ENCODE measurements around the gene SCN10A.

The SCN10A gene

GRCh38 chr3:38763569-38763968 lies 52.4 kb downstream of the SCN10A start:
- no peak for DNase-seq

GRCh38 chr3:38758557-38758956 lies 57.5 kb downstream of the SCN10A start:
- DNase-seq: no peak

- no peak for DNase-seq
Observed at GRCh38 chr3:38757721-38758120, 58.3 kb downstream of the SCN10A start.

GRCh38 chr3:38756892-38757291 lies 59.1 kb downstream of the SCN10A start:
- no peak for DNase-seq

- DNase-seq: no peak
Observed at GRCh38 chr3:38755130-38755529, 60.9 kb downstream of the SCN10A start.

- DNase-seq: no peak
Observed at GRCh38 chr3:38746641-38747040, 69.4 kb downstream of the SCN10A start.

- DNase-seq: no peak
Observed at GRCh38 chr3:38743043-38743442, 73.0 kb downstream of the SCN10A start.

GRCh38 chr3:38742550-38742949 lies 73.5 kb downstream of the SCN10A start:
- DNase-seq: no peak

GRCh38 chr3:38740537-38740936 lies 75.5 kb downstream of the SCN10A start:
- no peak for DNase-seq

GRCh38 chr3:38739931-38740330 lies 76.1 kb downstream of the SCN10A start:
- DNase-seq: no peak

GRCh38 chr3:38739396-38739689 lies 76.7 kb downstream of the SCN10A start:
- no peak for DNase-seq

GRCh38 chr3:38738630-38739395 lies 77.2 kb downstream of the SCN10A start:
- DNase-seq: peak in 1 of 2 donors; percentile 53

GRCh38 chr3:38731522-38731921 lies 84.5 kb downstream of the SCN10A start:
- no peak for DNase-seq

GRCh38 chr3:38730281-38730680 lies 85.7 kb downstream of the SCN10A start:
- no peak for DNase-seq

GRCh38 chr3:38728008-38728407 lies 88.0 kb downstream of the SCN10A start:
- no peak for DNase-seq

GRCh38 chr3:38726751-38727150 lies 89.3 kb downstream of the SCN10A start:
- DNase-seq: no peak

- no peak for DNase-seq
Observed at GRCh38 chr3:38725726-38726419, 90.1 kb downstream of the SCN10A start.

GRCh38 chr3:38724392-38724736 lies 91.7 kb downstream of the SCN10A start:
- DNase-seq: no peak

- DNase-seq: no peak
Observed at GRCh38 chr3:38723569-38724391, 92.2 kb downstream of the SCN10A start.

- DNase-seq: no peak
Observed at GRCh38 chr3:38722781-38723568, 93.0 kb downstream of the SCN10A start.

GRCh38 chr3:38721207-38721772 lies 94.7 kb downstream of the SCN10A start:
- no peak for DNase-seq

- no peak for DNase-seq
Observed at GRCh38 chr3:38720465-38720864, 95.6 kb downstream of the SCN10A start.

Measured in stimulated activated CD4-positive, alpha-beta T cell treated with anti-CD3 and anti-CD28 coated beads, Interleukin-2, amount 100 ng/mL, for 24 hours (primary cell).